ENCODE data around the gene ZNF835.

The ZNF835 gene

DNA sequence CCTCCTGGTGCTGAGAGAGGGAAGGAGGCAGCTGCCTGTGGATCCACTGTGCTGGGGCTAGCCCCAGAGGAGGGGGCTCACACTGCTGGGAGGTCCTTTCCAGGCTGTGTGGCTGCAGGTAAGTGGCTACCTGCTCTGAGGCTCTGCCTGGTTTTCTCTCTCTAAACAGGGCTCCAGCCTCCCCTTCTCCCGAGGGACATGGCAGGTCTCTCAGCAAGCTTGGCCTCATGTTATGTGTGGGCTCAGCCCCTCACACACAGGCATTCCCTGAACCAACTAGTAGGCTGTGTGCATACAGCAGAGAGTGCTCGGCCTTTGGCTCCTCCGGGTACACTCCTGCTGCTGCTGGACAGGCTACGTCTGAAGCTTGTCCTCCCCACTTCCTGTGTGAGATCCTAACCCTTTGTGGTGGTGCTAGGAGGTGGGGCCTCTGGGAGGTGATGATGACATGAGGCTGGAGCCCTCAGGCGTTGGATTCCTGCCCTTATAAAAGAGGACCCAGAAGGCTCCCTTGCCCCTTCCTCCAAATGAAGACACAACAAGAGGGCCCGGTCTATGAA lies 4.2 kb downstream of the ZNF835 start:
- Histone ChIP-seq H3K27ac (no peak overlapping the region), H3K4me3 (no peak overlapping the region)

DNA sequence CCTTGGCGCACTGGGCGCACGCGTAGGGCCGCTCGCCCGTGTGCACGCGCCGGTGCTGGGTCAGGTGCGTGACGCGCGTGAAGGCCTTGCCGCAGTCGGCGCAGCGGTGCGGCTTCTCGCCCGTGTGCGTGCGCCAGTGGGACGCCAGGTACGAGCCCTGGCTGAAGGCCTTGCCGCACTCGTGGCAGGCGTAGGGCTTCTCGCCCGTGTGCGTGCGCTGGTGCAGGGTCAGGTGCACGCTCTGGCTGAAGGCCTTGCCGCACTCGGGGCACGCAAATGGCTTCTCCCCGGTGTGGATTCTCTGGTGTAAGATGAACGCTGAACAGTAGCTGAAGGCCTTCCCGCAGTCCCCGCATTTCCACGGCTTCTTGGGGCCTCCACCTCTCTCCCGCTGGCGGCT lies 7.0 kb downstream of the ZNF835 start:
- Histone ChIP-seq H3K4me3 (no peak overlapping the region), H3K27ac (no peak overlapping the region)

DNA sequence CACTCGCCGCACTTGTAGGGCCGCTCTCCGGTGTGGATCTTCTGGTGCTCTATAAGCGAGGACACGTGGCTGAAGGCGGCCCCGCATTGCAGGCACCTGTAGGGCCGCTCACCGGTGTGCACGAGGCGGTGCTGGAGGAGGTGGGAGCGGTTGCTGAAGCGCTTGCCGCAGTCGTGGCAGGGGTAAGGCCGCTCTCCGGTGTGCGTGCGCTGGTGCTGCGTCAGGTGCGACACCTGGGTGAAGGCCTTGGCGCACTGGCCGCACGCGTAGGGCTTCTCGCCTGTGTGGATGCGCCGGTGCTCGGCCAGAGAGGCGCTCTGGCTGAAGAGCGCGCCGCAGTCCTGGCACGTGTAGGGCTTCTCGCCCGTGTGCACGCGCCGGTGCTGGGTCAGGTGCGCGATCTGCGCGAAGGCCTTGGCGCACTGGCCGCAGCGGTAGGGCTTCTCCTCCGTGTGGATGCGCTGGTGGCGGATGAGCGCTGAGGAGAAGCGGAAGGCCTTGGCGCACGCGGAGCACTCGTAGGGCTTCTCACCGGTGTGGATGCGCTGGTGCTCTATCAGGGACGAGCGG lies 7.5 kb downstream of the ZNF835 start:
- Histone ChIP-seq H3K27ac (no peak overlapping the region), H3K4me3 (no peak overlapping the region)

DNA sequence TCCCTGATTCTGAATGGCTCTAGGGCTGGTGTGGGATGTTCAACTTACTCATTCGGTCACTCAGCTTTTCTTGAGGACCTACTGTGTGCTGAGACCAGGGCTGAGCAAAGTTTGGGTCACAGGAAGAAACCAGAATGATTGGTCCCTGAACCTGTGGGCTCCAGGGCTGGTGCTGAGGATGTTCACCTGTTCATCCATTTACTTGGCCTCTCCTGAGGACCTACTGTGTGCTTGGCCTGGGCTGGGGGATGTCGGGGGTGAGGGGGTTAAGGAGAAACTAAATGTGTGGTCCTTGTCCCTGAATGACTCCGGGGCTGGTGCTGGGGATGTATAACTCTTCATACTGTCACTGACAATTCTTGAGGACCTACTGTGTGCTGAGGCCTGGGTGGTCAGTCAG lies 10.3 kb downstream of the ZNF835 start:
- H3K27ac ChIP-seq: no peak overlapping the region

DNA sequence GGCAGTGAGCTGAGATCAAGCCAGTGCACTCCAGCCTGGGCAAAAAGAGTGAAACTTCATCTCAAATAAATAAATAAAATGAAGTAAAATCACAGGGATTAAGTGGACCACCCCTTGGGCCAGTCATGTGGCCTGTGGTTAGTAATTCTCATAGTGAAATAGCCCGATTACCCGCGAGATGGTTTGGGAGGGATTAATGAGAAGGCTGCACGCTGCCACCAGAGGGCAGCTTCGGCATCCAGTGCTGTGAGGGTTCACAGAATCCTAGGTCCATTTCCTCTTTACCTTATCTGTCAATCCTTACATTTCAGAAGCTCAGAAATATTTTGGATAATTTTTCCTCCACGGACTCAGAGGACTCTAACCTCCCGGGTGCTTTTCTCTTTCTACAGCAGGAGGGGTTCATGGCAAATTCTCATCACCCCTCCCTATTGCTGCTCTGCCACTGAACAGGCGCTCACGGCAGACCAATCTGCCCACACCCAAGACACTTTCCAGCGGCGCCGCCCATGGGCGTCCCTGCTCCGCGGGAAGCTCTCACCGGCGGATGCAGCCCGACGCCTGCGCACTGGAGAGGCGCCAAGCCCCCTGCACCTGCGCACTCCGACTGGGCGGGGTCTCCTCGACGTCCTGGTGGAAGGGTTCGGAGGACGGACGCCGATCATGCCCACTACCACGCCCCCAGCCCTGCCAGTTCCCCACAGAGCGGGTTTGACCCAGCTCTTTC lies 11.0 kb downstream of the ZNF835 start:
- H3K27ac ChIP-seq: no peak overlapping the region
- H3K4me3 ChIP-seq: no peak overlapping the region

More for the DNA sequence above, 10.3 kb downstream of the ZNF835 start:
- no peak overlapping the region for H3K4me3 ChIP-seq

GRCh38 chr19:56654151-56654550 lies 17.4 kb downstream of the ZNF835 start:
- H3K4me3 ChIP-seq: no peak overlapping the region

GRCh38 chr19:56643460-56643955 lies 28.0 kb downstream of the ZNF835 start:
- Histone ChIP-seq H3K4me3 (no peak overlapping the region), H3K27ac (no peak overlapping the region)

More at GRCh38 chr19:56654151-56654550, 17.4 kb downstream of the ZNF835 start:
- H3K27ac ChIP-seq: no peak overlapping the region

DNA sequence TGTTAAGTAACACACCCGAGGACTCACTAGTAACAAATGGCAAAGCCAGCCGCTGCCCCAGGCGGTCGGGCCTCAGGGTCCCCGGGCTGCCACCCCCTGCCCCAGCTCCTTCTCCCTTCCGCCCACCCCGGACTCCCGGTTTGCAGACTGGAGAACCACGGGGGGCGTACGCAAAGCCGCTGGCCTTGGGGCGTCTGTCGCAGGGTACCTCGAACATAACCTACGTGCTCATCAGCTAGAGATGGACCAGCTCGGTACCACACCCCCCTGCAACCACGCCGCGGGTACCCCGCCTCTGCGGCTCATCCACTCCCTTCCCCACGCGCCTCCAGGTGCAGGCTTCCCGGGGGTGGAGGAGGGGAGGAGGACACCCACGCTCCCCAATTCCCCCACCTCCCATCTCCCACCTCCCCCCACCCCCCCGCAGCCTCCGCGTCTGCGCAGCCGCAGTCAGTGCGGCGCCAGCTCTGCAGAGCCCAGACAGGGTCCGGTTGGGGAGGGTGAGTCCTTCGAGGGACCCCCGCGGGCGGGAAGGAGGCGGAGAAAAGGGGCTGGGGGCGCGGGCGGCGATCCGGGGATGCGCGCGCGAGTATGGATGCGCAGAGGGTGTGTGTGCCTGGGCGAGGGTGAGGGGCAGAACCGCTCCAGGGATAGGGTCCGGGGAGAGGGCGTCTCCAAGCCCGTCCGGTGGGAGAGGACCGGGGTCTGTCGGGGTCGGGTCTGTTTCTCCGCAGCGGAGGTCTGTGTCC lies 28.7 kb downstream of the ZNF835 start, which contains the start of gene SMIM17:
TSS of gene SMIM17 (plus strand) at position 449 of the 749 bp plus-strand sequence. CDS start 2,509 bp downstream, outside the sequence.
- Histone ChIP-seq H3K4me3 (no peak within 1 kb of the TSS), H3K27ac (no peak within 1 kb of the TSS)

- no peak overlapping the region for H3K4me3 ChIP-seq
- H3K27ac ChIP-seq: no peak overlapping the region
These were observed 32.3 kb downstream of the ZNF835 start for GRCh38 chr19:56639217-56639616.

GRCh38 chr19:56637976-56638555 lies 33.5 kb downstream of the ZNF835 start:
- no peak overlapping the region for H3K4me3 ChIP-seq
- no peak overlapping the region for H3K27ac ChIP-seq

- H3K27ac ChIP-seq: no peak overlapping the region
- no peak overlapping the region for H3K4me3 ChIP-seq
These were observed 38.5 kb downstream of the ZNF835 start for GRCh38 chr19:56633021-56633420.

- H3K4me3 ChIP-seq: no peak overlapping the region
- no peak overlapping the region for H3K27ac ChIP-seq
These were observed 45.8 kb downstream of the ZNF835 start for GRCh38 chr19:56625708-56626107.

- Histone ChIP-seq H3K27ac (no peak overlapping the region), H3K4me3 (no peak overlapping the region)
These were observed 48.6 kb downstream of the ZNF835 start for GRCh38 chr19:56623006-56623405.

GRCh38 chr19:56622374-56622773 lies 49.2 kb downstream of the ZNF835 start:
- no peak overlapping the region for H3K27ac ChIP-seq
- H3K4me3 ChIP-seq: no peak overlapping the region

DNA sequence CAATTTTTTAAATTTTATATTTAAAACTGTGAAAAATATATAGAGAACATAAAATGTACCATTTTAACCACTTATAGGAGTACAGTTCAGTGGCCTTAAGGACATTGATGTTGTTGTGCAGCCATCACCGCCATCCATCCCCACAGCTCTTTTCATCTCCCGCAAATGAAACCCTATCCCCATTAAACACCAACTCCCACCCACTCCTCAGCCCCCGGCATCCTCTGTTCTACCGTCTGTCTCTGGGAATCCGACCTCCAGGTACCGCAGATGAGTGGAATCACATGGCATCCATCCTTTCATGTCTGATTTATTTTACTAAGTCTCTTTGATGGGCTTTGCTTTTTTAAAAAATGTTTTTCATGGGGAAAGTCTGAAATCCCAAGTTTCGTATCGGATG lies 52.4 kb downstream of the ZNF835 start:
- no peak overlapping the region for H3K4me3 ChIP-seq
- H3K27ac ChIP-seq: no peak overlapping the region

GRCh38 chr19:56617531-56617930 lies 54.0 kb downstream of the ZNF835 start:
- H3K4me3 ChIP-seq: no peak overlapping the region

GRCh38 chr19:56613639-56614038 lies 57.9 kb downstream of the ZNF835 start:
- no peak overlapping the region for H3K27ac ChIP-seq
- no peak overlapping the region for H3K4me3 ChIP-seq

More at GRCh38 chr19:56617531-56617930, 54.0 kb downstream of the ZNF835 start:
- H3K27ac ChIP-seq: no peak overlapping the region

GRCh38 chr19:56612737-56613136 lies 58.8 kb downstream of the ZNF835 start:
- no peak overlapping the region for H3K27ac ChIP-seq
- H3K4me3 ChIP-seq: no peak overlapping the region
